ENCODE results near the gene PIWIL1.

PIWIL1 gene

GRCh38 chr12:130344529-130344928 lies 6.8 kb downstream of the PIWIL1 start:
- Histone ChIP-seq H3K4me3 (no peak overlapping the region), H3K9me3 (replicated peaks in 1 of 11) (peaks cover 0 to 17% (median 0%) of the 10 kb centered on the region in 11 experiments; a peak in 5 of 22 replicates), H4K20me1 (no peaks in the 10 kb centered on the region), H3K27ac (no peak overlapping the region), H3K27me3 (no peaks in the 10 kb centered on the region), H3K36me3 (no peaks in the 10 kb centered on the region), H3K9ac (no peak overlapping the region), H3K4me1 (peaks cover 0 to 7% (median 2%) of the 10 kb centered on the region in 10 experiments; a peak in 5 of 20 replicates), H3K4me2 (no peak overlapping the region)
- TF ChIP-seq Cebpa-rat (IDR thresholded peaks at IDR 0.05), result no peak

GRCh38 chr12:130345292-130345691 lies 7.6 kb downstream of the PIWIL1 start:
- H3K4me2 ChIP-seq, result no peak overlapping the region
- H3K4me1 ChIP-seq, result peaks cover 0 to 1% (median under 1%) of the 10 kb centered on the region in 10 experiments; a peak in 5 of 20 replicates
- peaks cover 0 to 17% (median 0%) of the 10 kb centered on the region in 11 experiments; a peak in 4 of 22 replicates for H3K9me3 ChIP-seq (replicated peaks in 1 of 11)
- no peak for TF ChIP-seq Cebpa-rat (IDR thresholded peaks at IDR 0.05)
- no peaks in the 10 kb centered on the region for H3K36me3 ChIP-seq
- no peaks in the 10 kb centered on the region for H3K27me3 ChIP-seq
- no peak overlapping the region for H3K9ac ChIP-seq
- H4K20me1 ChIP-seq, result no peaks in the 10 kb centered on the region
- H3K4me3 ChIP-seq, result no peak overlapping the region
- no peak overlapping the region for H3K27ac ChIP-seq

GRCh38 chr12:130347588-130347987 lies 9.9 kb downstream of the PIWIL1 start:
- H3K36me3 ChIP-seq, result no peaks in the 10 kb centered on the region
- H4K20me1 ChIP-seq, result no peaks in the 10 kb centered on the region
- no peak overlapping the region for H3K4me2 ChIP-seq
- H3K4me1 ChIP-seq, result no peaks in the 10 kb centered on the region
- H3K9ac ChIP-seq, result no peak overlapping the region
- H3K4me3 ChIP-seq, result no peak overlapping the region
- H3K27ac ChIP-seq, result no peak overlapping the region
- no peak for TF ChIP-seq Cebpa-rat (IDR thresholded peaks at IDR 0.05)
- no peaks in the 10 kb centered on the region for H3K27me3 ChIP-seq
- no peaks in the 10 kb centered on the region for H3K9me3 ChIP-seq (replicated peaks in 1 of 11)

GRCh38 chr12:130350715-130351114 lies 13.0 kb downstream of the PIWIL1 start:
- no peak overlapping the region for H3K9ac ChIP-seq
- no peaks in the 10 kb centered on the region for H3K9me3 ChIP-seq (replicated peaks in 1 of 11)
- H4K20me1 ChIP-seq, result no peaks in the 10 kb centered on the region
- no peaks in the 10 kb centered on the region for H3K4me1 ChIP-seq
- H3K27me3 ChIP-seq, result no peaks in the 10 kb centered on the region
- no peaks in the 10 kb centered on the region for H3K36me3 ChIP-seq
- no peak for TF ChIP-seq Cebpa-rat (IDR thresholded peaks at IDR 0.05)
- no peak overlapping the region for H3K4me2 ChIP-seq
- no peak overlapping the region for H3K27ac ChIP-seq
- no peak overlapping the region for H3K4me3 ChIP-seq

GRCh38 chr12:130351326-130351725 lies 13.6 kb downstream of the PIWIL1 start:
- Histone ChIP-seq H4K20me1 (no peaks in the 10 kb centered on the region), H3K36me3 (no peaks in the 10 kb centered on the region), H3K27me3 (no peaks in the 10 kb centered on the region), H3K9me3 (replicated peaks in 1 of 11) (no peaks in the 10 kb centered on the region), H3K27ac (no peak overlapping the region), H3K4me1 (no peaks in the 10 kb centered on the region), H3K9ac (no peak overlapping the region), H3K4me3 (no peak overlapping the region), H3K4me2 (no peak overlapping the region)
- no peak for TF ChIP-seq Cebpa-rat (IDR thresholded peaks at IDR 0.05)

- Histone ChIP-seq H3K9ac (no peak overlapping the region), H3K4me3 (no peak overlapping the region), H3K4me2 (no peak overlapping the region), H3K36me3 (no peaks in the 10 kb centered on the region), H4K20me1 (no peaks in the 10 kb centered on the region), H3K27me3 (no peaks in the 10 kb centered on the region), H3K9me3 (replicated peaks in 1 of 11) (no peaks in the 10 kb centered on the region), H3K4me1 (peaks cover 0 to 17% (median 15%) of the 10 kb centered on the region in 10 experiments; a peak in 13 of 20 replicates), H3K27ac (no peak overlapping the region)
- TF ChIP-seq Cebpa-rat (IDR thresholded peaks at IDR 0.05), result no peak
Observed at GRCh38 chr12:130353081-130353480, 15.4 kb downstream of the PIWIL1 start.

GRCh38 chr12:130354407-130354806 lies 16.7 kb downstream of the PIWIL1 start:
- no peaks in the 10 kb centered on the region for H3K9me3 ChIP-seq (replicated peaks in 1 of 11)

GRCh38 chr12:130356222-130356621 lies 18.5 kb downstream of the PIWIL1 start:
- no peaks in the 10 kb centered on the region for H4K20me1 ChIP-seq
- H3K36me3 ChIP-seq, result no peaks in the 10 kb centered on the region
- H3K4me3 ChIP-seq, result no peak overlapping the region
- H3K4me1 ChIP-seq, result peaks cover 0 to 20% (median 16%) of the 10 kb centered on the region in 10 experiments; a peak in 13 of 20 replicates
- H3K9me3 ChIP-seq (replicated peaks in 1 of 11), result no peaks in the 10 kb centered on the region
- H3K9ac ChIP-seq, result no peak overlapping the region
- H3K27me3 ChIP-seq, result no peaks in the 10 kb centered on the region
- H3K27ac ChIP-seq, result no peak overlapping the region
- H3K4me2 ChIP-seq, result peak overlapping the region in 2 of 11 experiments; percentile 49 to 77; a peak in 1 of 22 replicates
- TF ChIP-seq Cebpa-rat (IDR thresholded peaks at IDR 0.05), result no peak

More at GRCh38 chr12:130354407-130354806, 16.7 kb downstream of the PIWIL1 start:
- Histone ChIP-seq H3K4me3 (no peak overlapping the region), H3K4me1 (peaks cover 0 to 20% (median 16%) of the 10 kb centered on the region in 10 experiments; a peak in 13 of 20 replicates), H3K27ac (no peak overlapping the region), H3K36me3 (no peaks in the 10 kb centered on the region), H3K4me2 (no peak overlapping the region), H4K20me1 (no peaks in the 10 kb centered on the region), H3K27me3 (no peaks in the 10 kb centered on the region), H3K9ac (no peak overlapping the region)
- no peak for TF ChIP-seq Cebpa-rat (IDR thresholded peaks at IDR 0.05)

- H3K9ac ChIP-seq, result no peak overlapping the region
- H3K4me1 ChIP-seq, result peaks cover 0 to 20% (median 16%) of the 10 kb centered on the region in 10 experiments; a peak in 13 of 20 replicates
- peak overlapping the region; percentile 4 to 77 (median 49); a peak in 19 of 22 replicates for H3K4me2 ChIP-seq
- no peak overlapping the region for H3K27ac ChIP-seq
- H3K4me3 ChIP-seq, result no peak overlapping the region
- H3K9me3 ChIP-seq (replicated peaks in 1 of 11), result no peaks in the 10 kb centered on the region
- no peak for TF ChIP-seq Cebpa-rat (IDR thresholded peaks at IDR 0.05)
- no peaks in the 10 kb centered on the region for H3K36me3 ChIP-seq
- no peaks in the 10 kb centered on the region for H3K27me3 ChIP-seq
- H4K20me1 ChIP-seq, result no peaks in the 10 kb centered on the region
Observed at GRCh38 chr12:130357241-130357640, 19.6 kb downstream of the PIWIL1 start.

- Histone ChIP-seq H3K9ac (no peak overlapping the region), H3K4me2 (peak overlapping the region in 10 of 11 experiments; percentile 8 to 77 (median 57); a peak in 18 of 22 replicates), H3K4me1 (peaks cover 0 to 20% (median 16%) of the 10 kb centered on the region in 10 experiments; a peak in 13 of 20 replicates), H3K36me3 (no peaks in the 10 kb centered on the region), H3K27me3 (no peaks in the 10 kb centered on the region), H3K4me3 (no peak overlapping the region), H4K20me1 (no peaks in the 10 kb centered on the region), H3K9me3 (replicated peaks in 1 of 11) (no peaks in the 10 kb centered on the region), H3K27ac (no peak overlapping the region)
- peak in 8 of 11 experiments; percentile 33 to 92 (median 62); a peak in 12 of 22 replicates for TF ChIP-seq Cebpa-rat (IDR thresholded peaks at IDR 0.05)
Observed at GRCh38 chr12:130357729-130358330, 20.1 kb downstream of the PIWIL1 start.

All from BLaER1 treated with 17β-estradiol and CSF1 and Interleukin-3, amounts not matched to agents 10 nM and 100 nM (cell line).